ENCODE measurements around the gene BEGAIN.

The BEGAIN gene

GRCh38 chr14:100620255-100621100 is 33.3 kb upstream of the BEGAIN start:
- no peak for TF ChIP-seq CTCF (IDR thresholded peaks at IDR 0.05; ENCODE audit: low read depth, low read length, missing control alignments)
- no peak for DNase-seq (ENCODE audit: low read depth)
- H3K4me3 ChIP-seq (ENCODE audit: low read depth, low read length) = no peak overlapping the region

- no peak for TF ChIP-seq CTCF (IDR thresholded peaks at IDR 0.05; ENCODE audit: low read depth, low read length, missing control alignments)
- no peak overlapping the region for H3K4me3 ChIP-seq (ENCODE audit: low read depth, low read length)
- no peak for DNase-seq (ENCODE audit: low read depth)
Observed at GRCh38 chr14:100619396-100620254, 32.4 kb upstream of the BEGAIN start.

GRCh38 chr14:100618763-100619320 is 31.6 kb upstream of the BEGAIN start:
- TF ChIP-seq CTCF (IDR thresholded peaks at IDR 0.05; ENCODE audit: low read depth, low read length, missing control alignments) = no peak
- DNase-seq (ENCODE audit: low read depth) = no peak
- no peak overlapping the region for H3K4me3 ChIP-seq (ENCODE audit: low read depth, low read length)

- TF ChIP-seq CTCF (IDR thresholded peaks at IDR 0.05; ENCODE audit: low read depth, low read length, missing control alignments) = no peak
- DNase-seq (ENCODE audit: low read depth) = no peak
- H3K4me3 ChIP-seq (ENCODE audit: low read depth, low read length) = no peak overlapping the region
Observed at GRCh38 chr14:100618318-100618693, 31.1 kb upstream of the BEGAIN start.

- H3K4me3 ChIP-seq (ENCODE audit: low read depth, low read length) = no peak overlapping the region
- no peak for DNase-seq (ENCODE audit: low read depth)
- TF ChIP-seq CTCF (IDR thresholded peaks at IDR 0.05; ENCODE audit: low read depth, low read length, missing control alignments) = no peak
Observed at GRCh38 chr14:100617410-100618317, 30.4 kb upstream of the BEGAIN start.

- TF ChIP-seq CTCF (IDR thresholded peaks at IDR 0.05; ENCODE audit: low read depth, low read length, missing control alignments) = no peak
- H3K4me3 ChIP-seq (ENCODE audit: low read depth, low read length) = no peak overlapping the region
- no peak for DNase-seq (ENCODE audit: low read depth)
Observed at GRCh38 chr14:100616854-100617409, 29.7 kb upstream of the BEGAIN start.

Measured in GM12864 (cell line).